Smooth muscle cell (in vitro differentiated cells): ENCODE data around the gene FAM120B. TPM values are rescaled to one million over a fixed set of nuclear protein-coding genes. Genes with fewer than 3 reads are reported as not detected.

Experiments
- DNase-seq: peaks from one replicate; lab custom pipeline; 2025; ENCODE audit not compliant: unreplicated experiment; lab: John Stamatoyannopoulos, UW
- H2AFZ ChIP-seq: fragments of 200-600 bp; sonication (generic); 2 replicates; pipeline ENCODE4 v1.6.0; 2016; ENCODE audit warnings: antibody characterized with exemption, low read depth, mild to moderate bottlenecking
- H3F3A ChIP-seq: fragments of 200-600 bp; sonication (generic); 2 replicates; pipeline ENCODE4 v1.6.0; 2017; ENCODE audit warnings: antibody characterized with exemption, low read depth
- H3K27ac ChIP-seq: fragments of 200-600 bp; sonication (generic); 2 replicates; pipeline ENCODE4 v1.5.1; 2016; ENCODE audit warnings: low read depth, mild to moderate bottlenecking
- H3K27me3 ChIP-seq: fragments of 200-600 bp; sonication (generic); 2 replicates; pipeline ENCODE4 v1.6.1; 2016; ENCODE audit warnings: low read depth, mild to moderate bottlenecking
- H3K36me3 ChIP-seq: fragments of 200-600 bp; sonication (generic); 2 replicates; pipeline ENCODE4 v1.5.1; 2016; ENCODE audit warnings: low read depth
- H3K4me1 ChIP-seq: fragments of 200-600 bp; sonication (generic); 2 replicates; pipeline ENCODE4 v1.5.1; 2016; ENCODE audit warnings: low read depth
- H3K4me2 ChIP-seq: fragments of 200-600 bp; sonication (generic); 2 replicates; pipeline ENCODE4 v1.6.0; 2016; ENCODE audit warnings: mild to moderate bottlenecking
- H3K4me3 ChIP-seq: fragments of 200-600 bp; sonication (generic); 2 replicates; pipeline ENCODE4 v1.5.1; 2016; ENCODE audit warnings: mild to moderate bottlenecking
- H3K79me2 ChIP-seq: fragments of 200-600 bp; sonication (generic); 2 replicates; pipeline ENCODE4 v1.6.0; 2016; ENCODE audit warnings: low read depth, mild to moderate bottlenecking
- H3K9ac ChIP-seq: fragments of 200-600 bp; sonication (generic); 2 replicates; pipeline ENCODE4 v1.6.0; 2016; ENCODE audit warnings: low read depth
- H3K9me3 ChIP-seq: fragments of 200-600 bp; sonication (generic); replicated peaks from 2 replicates; pipeline ENCODE4 v1.5.1; 2016; ENCODE audit warnings: low read depth
- H4K20me1 ChIP-seq: fragments of 200-600 bp; sonication (generic); 2 replicates; pipeline ENCODE4 v1.6.0; 2016; ENCODE audit warnings: low read depth
- CTCF ChIP-seq: fragments of 200-600 bp; sonication (generic); IDR thresholded peaks from 2 replicates; pipeline ENCODE4 v1.5.1; 2017; ENCODE audit warnings: borderline replicate concordance, mild to moderate bottlenecking, antibody characterized with exemption; ENCODE audit not compliant: insufficient read depth, poor library complexity, severe bottlenecking
- WGBS: methylation state at CpG from one replicate; pipeline ENCODE4 v1.1.7; 2016; ENCODE audit warnings: low lambda C conversion rate; 5-methylcytosine and 5-hydroxymethylcytosine counted together
- polyA plus RNA-seq: library from polyadenylated mRNA; unstranded; fragments of >200 nt; fragmentation: Nextera tagmentation; extraction: Ambion mirVana; gene quantifications from 2 replicates; pipeline ENCODE4 v1.2.1, GENCODE V29; 2016
- total RNA-seq: library from RNA; depleted of rRNA; stranded (reverse); fragments of >200 nt; gene quantifications from 2 replicates; pipeline ENCODE4 v1.2.3, GENCODE V29; 2014

FAM120B gene
- total and polyA plus RNA-seq, 2 experiments from 2014 or later = 17.8 to 26.3 TPM

GRCh38 chr6:170378502-170378901, 71.9 kb downstream of the FAM120B start:
- H4K20me1 ChIP-seq = peaks cover 23% of the 10 kb centered on the region
- no peak overlapping the region for H3K9ac ChIP-seq
- no peak for TF ChIP-seq CTCF
- no peaks in the 10 kb centered on the region for H3F3A ChIP-seq
- no peak overlapping the region for H3K27ac ChIP-seq
- H3K79me2 ChIP-seq = no peaks in the 10 kb centered on the region
- H3K36me3 ChIP-seq = no peaks in the 10 kb centered on the region
- no peaks in the 10 kb centered on the region for H3K27me3 ChIP-seq
- H3K4me2 ChIP-seq = no peak overlapping the region
- no peaks in the 10 kb centered on the region for H3K9me3 ChIP-seq
- H3K4me1 ChIP-seq = no peaks in the 10 kb centered on the region
- H2AFZ ChIP-seq = no peak overlapping the region
- 97% methylated on average over 10 of the region's 10 CpGs for WGBS
- no peak overlapping the region for H3K4me3 ChIP-seq
- no peak for DNase-seq

GRCh38 chr6:170381562-170381961, 75.0 kb downstream of the FAM120B start:
- Histone ChIP-seq H3K36me3 (no peaks in the 10 kb centered on the region), H3K4me3 (no peak overlapping the region), H3K79me2 (no peaks in the 10 kb centered on the region), H3K27ac (no peak overlapping the region), H4K20me1 (peaks cover 20% of the 10 kb centered on the region), H3K9me3 (no peaks in the 10 kb centered on the region), H3K4me1 (peaks cover 14% of the 10 kb centered on the region), H3K4me2 (no peak overlapping the region), H3K27me3 (no peaks in the 10 kb centered on the region), H3K9ac (no peak overlapping the region), H2AFZ (no peak overlapping the region), H3F3A (no peaks in the 10 kb centered on the region)
- DNase-seq = no peak
- TF ChIP-seq CTCF = no peak

- no peak for DNase-seq
- no peak overlapping the region for H3K27ac ChIP-seq
- no peaks in the 10 kb centered on the region for H3K36me3 ChIP-seq
- no peak overlapping the region for H3K9ac ChIP-seq
- no peak for TF ChIP-seq CTCF
- no peaks in the 10 kb centered on the region for H3K79me2 ChIP-seq
- H3K4me1 ChIP-seq = peaks cover 14% of the 10 kb centered on the region
- H2AFZ ChIP-seq = no peak overlapping the region
- H3F3A ChIP-seq = peaks cover 3% of the 10 kb centered on the region
- H3K4me2 ChIP-seq = no peak overlapping the region
- H3K4me3 ChIP-seq = no peak overlapping the region
- H3K27me3 ChIP-seq = no peaks in the 10 kb centered on the region
- peaks cover 21% of the 10 kb centered on the region for H4K20me1 ChIP-seq
- H3K9me3 ChIP-seq = no peaks in the 10 kb centered on the region
- WGBS = 93% methylated on average over 8 of the region's 8 CpGs
Observed at GRCh38 chr6:170383466-170384035, 77.0 kb downstream of the FAM120B start.

- Histone ChIP-seq H3F3A (peaks cover 3% of the 10 kb centered on the region), H3K27ac (no peak overlapping the region), H3K9ac (no peak overlapping the region), H3K4me1 (peaks cover 14% of the 10 kb centered on the region), H2AFZ (no peak overlapping the region), H3K79me2 (no peaks in the 10 kb centered on the region), H3K4me3 (no peak overlapping the region), H3K27me3 (no peaks in the 10 kb centered on the region), H3K4me2 (no peak overlapping the region), H4K20me1 (peaks cover 8% of the 10 kb centered on the region), H3K36me3 (no peaks in the 10 kb centered on the region), H3K9me3 (no peaks in the 10 kb centered on the region)
- DNase-seq = no peak
- 96% methylated on average over 5 of the region's 5 CpGs for WGBS
- TF ChIP-seq CTCF = no peak
Observed at GRCh38 chr6:170385506-170385905, 78.9 kb downstream of the FAM120B start.
